SK-N-SH (cell line): ENCODE results near the gene RTN4RL1. TPM values are rescaled to one million over a fixed set of nuclear protein-coding genes. Genes with fewer than 3 reads are reported as not detected.

Experiments
- CTCF ChIA-PET: fragments of 300-600, 350-600 bp; formaldehyde crosslinking; extraction: SDS; loops from one replicate; lab custom pipeline; 2021; lab: Yijun Ruan, JAX
- POLR2A ChIA-PET: fragments of 350-600 bp; sonication (Branson Sonifier 250); formaldehyde crosslinking; extraction: SDS; loops from one replicate; lab custom pipeline; 2020; ENCODE audit warnings: antibody characterized with exemption, inconsistent platforms; lab: Yijun Ruan, JAX
- DNase-seq: peaks from one replicate; pipeline ENCODE4 v3.0.0; 2012
- H2AFZ ChIP-seq: fragments of 200-600 bp; sonication (generic); 2 replicates; pipeline ENCODE4 v1.8.1; 2016; ENCODE audit warnings: antibody characterized with exemption, mild to moderate bottlenecking, low read depth
- H3F3A ChIP-seq: fragments of 200-600 bp; sonication (generic); replicated peaks from 2 replicates; pipeline ENCODE3; 2016; ENCODE audit warnings: antibody characterized with exemption, mild to moderate bottlenecking; ENCODE audit not compliant: insufficient read depth
- H3K27ac ChIP-seq, 2 experiments: fragments of 200-500 bp in 1 of 2; fragments of 200-600 bp in 1 of 2; sonication (Bioruptor generic) in 1 of 2; sonication (generic), shearing (Covaris generic) in 1 of 2; 2 replicates each; pipeline versions ENCODE4 v1.5.1 to v1.6.1; 2014 to 2016; ENCODE audit warnings: low read depth in 2 of 2, inconsistent platforms in 1 of 2, low read length in 1 of 2, mild to moderate bottlenecking in 1 of 2, mixed read lengths in 1 of 2
- H3K27me3 ChIP-seq: fragments of 200-600 bp; sonication (generic), shearing (Covaris generic); 2 replicates; pipeline ENCODE4 v1.6.1; 2016; ENCODE audit warnings: mixed run types; ENCODE audit not compliant: insufficient read depth
- H3K36me3 ChIP-seq, 2 experiments: fragments of 200-500 bp in 1 of 2; fragments of 200-600 bp in 1 of 2; sonication (Bioruptor generic) in 1 of 2; sonication (generic) in 1 of 2; replicated peaks in 1 of 2; 2 replicates each; pipeline versions ENCODE3 to v1.5.1; 2014 to 2016; ENCODE audit warnings: low read length in 1 of 2, mild to moderate bottlenecking in 1 of 2; ENCODE audit not compliant: insufficient read depth in 2 of 2, control insufficient read depth in 1 of 2
- H3K4me1 ChIP-seq, 2 experiments: fragments of 200-500 bp in 1 of 2; fragments of 200-600 bp in 1 of 2; sonication (Bioruptor generic) in 1 of 2; sonication (generic), shearing (Covaris generic) in 1 of 2; 2 replicates each; pipeline versions ENCODE4 v1.5.1 to v1.6.1; 2014 to 2016; ENCODE audit warnings: low read depth in 1 of 2, low read length in 1 of 2, mixed run types in 1 of 2; ENCODE audit not compliant: insufficient read depth in 2 of 2, control insufficient read depth in 1 of 2
- H3K4me2 ChIP-seq: fragments of 200-600 bp; sonication (generic), shearing (Covaris generic); 2 replicates; pipeline ENCODE4 v1.6.1; 2017; ENCODE audit warnings: mixed run types
- H3K4me3 ChIP-seq, 2 experiments: fragments of 200-500 bp in 1 of 2; fragments of 200-600 bp in 1 of 2; sonication (Bioruptor generic) in 1 of 2; sonication (generic), shearing (Covaris generic) in 1 of 2; 2 replicates each; pipeline versions ENCODE4 v1.5.1 to v1.8.1; 2014 to 2016; ENCODE audit warnings: low read depth in 2 of 2, inconsistent platforms in 1 of 2, low read length in 1 of 2, mild to moderate bottlenecking in 1 of 2, mixed read lengths in 1 of 2, moderate library complexity in 1 of 2
- H3K79me2 ChIP-seq: fragments of 200-600 bp; sonication (generic); 2 replicates; pipeline ENCODE4 v1.8.1; 2017; ENCODE audit warnings: mild to moderate bottlenecking; ENCODE audit not compliant: insufficient read depth
- H3K9ac ChIP-seq: fragments of 200-600 bp; sonication (generic); 2 replicates; pipeline ENCODE4 v1.6.1; 2017; ENCODE audit warnings: mixed run types
- H3K9me2 ChIP-seq: fragments of 200-600 bp; sonication (generic); 2 replicates; pipeline ENCODE4 v1.6.1; 2017; ENCODE audit warnings: mixed run types
- H3K9me3 ChIP-seq: fragments of 200-600 bp; sonication (generic); 2 replicates; pipeline ENCODE4 v1.6.1; 2017; ENCODE audit warnings: mixed run types, mild to moderate bottlenecking, moderate library complexity
- H4K20me1 ChIP-seq: fragments of 200-600 bp; sonication (generic); 2 replicates; pipeline ENCODE4 v1.6.1; 2017; ENCODE audit warnings: mild to moderate bottlenecking, mixed run types; ENCODE audit not compliant: insufficient read depth
- CHD2 ChIP-seq: fragments of 150-350 bp; IDR thresholded peaks from 2 replicates; pipeline ENCODE4 v1.6.1; 2018; ENCODE audit warnings: low read length; ENCODE audit not compliant: partially characterized antibody
- EP300 ChIP-seq, 2 experiments: IDR thresholded peaks; 2 replicates each; pipeline versions ENCODE4 v1.4.0 to v1.6.1; 2012; ENCODE audit warnings: borderline replicate concordance in 1 of 2, low read depth in 1 of 2, low read length in 1 of 2
- FOSL2 ChIP-seq: IDR thresholded peaks from 2 replicates; pipeline ENCODE4 v1.4.0; 2012; ENCODE audit warnings: low read depth, mild to moderate bottlenecking, moderate library complexity, borderline replicate concordance
- GABPA ChIP-seq: IDR thresholded peaks from 2 replicates; pipeline ENCODE4 v1.4.0; 2012; ENCODE audit warnings: low read depth, mild to moderate bottlenecking
- JUND ChIP-seq: IDR thresholded peaks from 2 replicates; pipeline ENCODE4 v1.4.0; 2012
- POLR2AphosphoS5 ChIP-seq: IDR thresholded peaks from 2 replicates; pipeline ENCODE4 v1.6.1; 2012; ENCODE audit warnings: low read depth, low read length
- RFX5 ChIP-seq: IDR thresholded peaks from 2 replicates; pipeline ENCODE4 v1.6.1; 2012; ENCODE audit warnings: mild to moderate bottlenecking, improper control_type of control experiment, low read length
- SIN3A ChIP-seq: IDR thresholded peaks from 2 replicates; pipeline ENCODE4 v1.6.1; 2012; ENCODE audit warnings: low read depth, mild to moderate bottlenecking, low read length, moderate library complexity, borderline replicate concordance
- SMC3 ChIP-seq: IDR thresholded peaks from 2 replicates; pipeline ENCODE4 v1.6.1; 2012; ENCODE audit warnings: low read depth, low read length, improper control_type of control experiment
- TCF12 ChIP-seq: IDR thresholded peaks from 2 replicates; pipeline ENCODE4 v1.4.0; 2012
- WGBS: methylation state at CpG from one replicate; pipeline ENCODE4 v1.1.6; 2017; ENCODE audit warnings: low lambda C conversion rate; 5-methylcytosine and 5-hydroxymethylcytosine counted together
- polyA plus RNA-seq, 3 experiments: library from polyadenylated mRNA; depleted of rRNA; stranded (reverse); fragments of >200 nt; gene quantifications; 2 replicates each; pipeline ENCODE4 v1.2.3, GENCODE V29; 2012
- TF ChIP-seq, protein P1 (sequence below): IDR thresholded peaks from 2 replicates; pipeline ENCODE4 v1.4.0; 2012; ENCODE audit warnings: low read depth, borderline replicate concordance
- TF ChIP-seq, protein P2 (sequence below): IDR thresholded peaks from 2 replicates; pipeline ENCODE4 v1.4.0; 2012; ENCODE audit warnings: low read depth
- TF ChIP-seq, protein P3 (sequence below): fragments of 150-350 bp; IDR thresholded peaks from 2 replicates; pipeline ENCODE4 v1.6.1; 2016; ENCODE audit warnings: mild to moderate bottlenecking, low read depth, low read length

RTN4RL1 gene
- polyA plus RNA-seq, 1 of the 3 experiments (the other 2 are of a cell fraction): 0.07 TPM

DNA sequence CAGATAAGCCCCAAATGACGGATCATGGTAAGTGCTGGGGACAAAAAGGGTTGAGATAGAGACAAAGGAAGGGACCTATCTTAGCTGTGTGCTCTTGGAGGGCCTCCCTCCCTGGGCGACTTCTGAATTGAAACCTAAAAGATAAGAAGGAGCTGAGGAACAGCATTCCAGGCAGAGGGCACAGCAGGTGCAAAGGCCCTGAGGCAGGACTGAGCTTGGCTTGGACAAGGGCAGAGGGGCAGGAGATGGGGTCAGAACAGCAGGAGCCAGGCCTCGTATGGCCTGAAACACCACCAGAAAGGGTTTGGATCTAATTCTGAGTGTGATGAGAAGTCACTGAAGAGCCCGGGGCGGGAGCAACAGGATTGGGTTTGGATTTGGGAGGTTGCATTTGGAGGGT, 75.4 kb downstream of the RTN4RL1 start:
- H3K4me3 ChIP-seq: no peak overlapping the region
- no peak for TF ChIP-seq JUND
- TF ChIP-seq, protein P1, sequence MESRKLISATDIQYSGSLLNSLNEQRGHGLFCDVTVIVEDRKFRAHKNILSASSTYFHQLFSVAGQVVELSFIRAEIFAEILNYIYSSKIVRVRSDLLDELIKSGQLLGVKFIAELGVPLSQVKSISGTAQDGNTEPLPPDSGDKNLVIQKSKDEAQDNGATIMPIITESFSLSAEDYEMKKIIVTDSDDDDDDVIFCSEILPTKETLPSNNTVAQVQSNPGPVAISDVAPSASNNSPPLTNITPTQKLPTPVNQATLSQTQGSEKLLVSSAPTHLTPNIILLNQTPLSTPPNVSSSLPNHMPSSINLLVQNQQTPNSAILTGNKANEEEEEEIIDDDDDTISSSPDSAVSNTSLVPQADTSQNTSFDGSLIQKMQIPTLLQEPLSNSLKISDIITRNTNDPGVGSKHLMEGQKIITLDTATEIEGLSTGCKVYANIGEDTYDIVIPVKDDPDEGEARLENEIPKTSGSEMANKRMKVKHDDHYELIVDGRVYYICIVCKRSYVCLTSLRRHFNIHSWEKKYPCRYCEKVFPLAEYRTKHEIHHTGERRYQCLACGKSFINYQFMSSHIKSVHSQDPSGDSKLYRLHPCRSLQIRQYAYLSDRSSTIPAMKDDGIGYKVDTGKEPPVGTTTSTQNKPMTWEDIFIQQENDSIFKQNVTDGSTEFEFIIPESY: no peak
- no peak for TF ChIP-seq FOSL2
- TF ChIP-seq SMC3: no peak
- no peak for TF ChIP-seq POLR2AphosphoS5
- TF ChIP-seq TCF12: no peak
- H4K20me1 ChIP-seq: no peaks in the 10 kb centered on the region
- H3K9me3 ChIP-seq: no peaks in the 10 kb centered on the region
- no peaks in the 10 kb centered on the region for H3F3A ChIP-seq
- no peaks in the 10 kb centered on the region for H3K36me3 ChIP-seq
- CTCF ChIA-PET: interaction anchor here (0.6 to 1.2 kb wide), 3 partner anchors 10 to 16 kb away, joined by 3 read pairs; no protein-coding TSS in a partner anchor
- no peak for DNase-seq
- POLR2A ChIA-PET: no interaction called here
- no peak overlapping the region for H3K9ac ChIP-seq
- 69% methylated on average over 5 of the region's 5 CpGs for WGBS
- H3K27me3 ChIP-seq: no peaks in the 10 kb centered on the region
- no peaks in the 10 kb centered on the region for H3K9me2 ChIP-seq
- no peak overlapping the region for H3K4me2 ChIP-seq
- H3K79me2 ChIP-seq: no peaks in the 10 kb centered on the region
- H3K27ac ChIP-seq: no peak overlapping the region
- no peak overlapping the region for H2AFZ ChIP-seq
- peaks cover 0 to 2% of the 10 kb centered on the region in 2 experiments; a peak in 1 of 4 replicates for H3K4me1 ChIP-seq

DNA sequence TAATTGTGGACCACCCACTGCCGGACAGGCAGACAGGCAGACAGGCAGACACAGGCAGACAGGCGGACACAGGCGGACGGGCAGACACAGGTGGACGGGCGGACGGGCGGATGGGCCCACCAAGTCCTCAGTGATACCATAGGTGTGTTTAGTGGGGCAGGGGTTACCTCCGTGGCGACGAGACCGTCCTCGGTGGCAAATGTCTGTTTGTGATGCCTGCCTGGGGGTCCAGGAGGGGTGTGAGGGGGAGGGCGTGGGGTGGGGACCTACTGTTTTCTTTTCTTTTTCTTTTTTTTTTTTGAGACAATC, 76.7 kb downstream of the RTN4RL1 start:
- no peak for DNase-seq
- Histone ChIP-seq H3K4me2 (no peak overlapping the region), H3K27ac (no peak overlapping the region), H2AFZ (no peak overlapping the region), H3K79me2 (no peaks in the 10 kb centered on the region), H3K9ac (no peak overlapping the region), H3K27me3 (no peaks in the 10 kb centered on the region), H3K4me3 (no peak overlapping the region), H3K4me1 (peaks cover 0 to 6% of the 10 kb centered on the region in 2 experiments; a peak in 1 of 4 replicates), H3F3A (no peaks in the 10 kb centered on the region), H4K20me1 (no peaks in the 10 kb centered on the region), H3K9me2 (no peaks in the 10 kb centered on the region), H3K9me3 (no peaks in the 10 kb centered on the region), H3K36me3 (no peaks in the 10 kb centered on the region)
- CTCF ChIA-PET: interaction anchor here (0.7 to 0.9 kb wide), 2 partner anchors 18 to 40 kb away, joined by 3 to 4 read pairs; no protein-coding TSS in a partner anchor
- POLR2A ChIA-PET: no interaction called here
- WGBS: 71% methylated on average over 11 of the region's 14 CpGs
- TF ChIP-seq, protein P2, sequence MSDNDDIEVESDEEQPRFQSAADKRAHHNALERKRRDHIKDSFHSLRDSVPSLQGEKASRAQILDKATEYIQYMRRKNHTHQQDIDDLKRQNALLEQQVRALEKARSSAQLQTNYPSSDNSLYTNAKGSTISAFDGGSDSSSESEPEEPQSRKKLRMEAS: no peak
- no peak for TF ChIP-seq CHD2
- no peak for TF ChIP-seq SIN3A
- no peak for TF ChIP-seq RFX5
- TF ChIP-seq, protein P3, sequence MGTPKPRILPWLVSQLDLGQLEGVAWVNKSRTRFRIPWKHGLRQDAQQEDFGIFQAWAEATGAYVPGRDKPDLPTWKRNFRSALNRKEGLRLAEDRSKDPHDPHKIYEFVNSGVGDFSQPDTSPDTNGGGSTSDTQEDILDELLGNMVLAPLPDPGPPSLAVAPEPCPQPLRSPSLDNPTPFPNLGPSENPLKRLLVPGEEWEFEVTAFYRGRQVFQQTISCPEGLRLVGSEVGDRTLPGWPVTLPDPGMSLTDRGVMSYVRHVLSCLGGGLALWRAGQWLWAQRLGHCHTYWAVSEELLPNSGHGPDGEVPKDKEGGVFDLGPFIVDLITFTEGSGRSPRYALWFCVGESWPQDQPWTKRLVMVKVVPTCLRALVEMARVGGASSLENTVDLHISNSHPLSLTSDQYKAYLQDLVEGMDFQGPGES: no peak
- TF ChIP-seq JUND: no peak
- TF ChIP-seq GABPA: no peak
- TF ChIP-seq EP300 (IDR thresholded peaks at IDR 0.05; ENCODE audit: borderline replicate concordance in 1 of 2, low read depth in 1 of 2, low read length in 1 of 2): no peak
